Activated CD4-positive, CD25-positive, alpha-beta regulatory T cell treated with anti-CD3 and anti-CD28 coated beads, Interleukin-2, amount 50 U/mL, for 72 hours (primary cell): ENCODE data around the gene C2orf68.
"Not testable (repeated sequence)": the region's sequence is repeated elsewhere in the genome, so short reads cannot be mapped to it uniquely, and the experiment has no call there.

ENCODE experiments used
- DNase-seq: peaks from one replicate; pipeline ENCODE4 v3.0.0; 2021

C2orf68 gene

GRCh38 chr2:85598594-85599340 is 13.1 kb downstream of the C2orf68 start:
- DNase-seq = no peak

GRCh38 chr2:85597241-85597640 is 14.6 kb downstream of the C2orf68 start:
- DNase-seq = no peak

- DNase-seq = no peak
These were observed 15.3 kb downstream of the C2orf68 start for GRCh38 chr2:85596486-85597143.

GRCh38 chr2:85596026-85596333 is 15.9 kb downstream of the C2orf68 start:
- no peak for DNase-seq

- peak; percentile 84 for DNase-seq
These were observed 16.4 kb downstream of the C2orf68 start, which contains the start of gene RNF181 for GRCh38 chr2:85595301-85596025. RNF181 (plus strand) TSS chr2:85595745; CDS start chr2:85595764, 19 bp downstream.

- no peak for DNase-seq
These were observed 17.1 kb downstream of the C2orf68 start for GRCh38 chr2:85594715-85595300.

GRCh38 chr2:85593023-85593422 is 18.8 kb downstream of the C2orf68 start:
- no peak for DNase-seq

- not testable (repeated sequence) for DNase-seq
These were observed 19.6 kb downstream of the C2orf68 start for GRCh38 chr2:85592299-85592698.

GRCh38 chr2:85591563-85591962 is 20.3 kb downstream of the C2orf68 start:
- no peak for DNase-seq

GRCh38 chr2:85590950-85591349 is 20.9 kb downstream of the C2orf68 start:
- DNase-seq = no peak

GRCh38 chr2:85589982-85590791 is 21.7 kb downstream of the C2orf68 start:
- DNase-seq = no peak

GRCh38 chr2:85589181-85589580 is 22.7 kb downstream of the C2orf68 start:
- no peak for DNase-seq

GRCh38 chr2:85588645-85589044 is 23.2 kb downstream of the C2orf68 start:
- no peak for DNase-seq

GRCh38 chr2:85588236-85588635 is 23.6 kb downstream of the C2orf68 start:
- no peak for DNase-seq

GRCh38 chr2:85585781-85586105 is 26.1 kb downstream of the C2orf68 start:
- DNase-seq = no peak

- no peak for DNase-seq
These were observed 26.7 kb downstream of the C2orf68 start for GRCh38 chr2:85584857-85585780.

GRCh38 chr2:85584354-85584856 is 27.5 kb downstream of the C2orf68 start, which contains the start of gene VAMP5:
VAMP5 (plus strand) TSS chr2:85584431; CDS start chr2:85584491, 60 bp downstream.
- DNase-seq = peak; percentile 52

GRCh38 chr2:85583667-85584353 is 28.1 kb downstream of the C2orf68 start:
- DNase-seq = no peak

GRCh38 chr2:85582492-85582891 is 29.4 kb downstream of the C2orf68 start:
- no peak for DNase-seq

- DNase-seq = no peak
These were observed 31.7 kb downstream of the C2orf68 start for GRCh38 chr2:85580206-85580605.
